ENCODE results near the gene KLHL13. TPM values are rescaled to one million over a fixed set of nuclear protein-coding genes. Genes with fewer than 3 reads are reported as not detected.

KLHL13 gene
- total and polyA plus RNA-seq, 2 of the 8 experiments (the other 6 are each of a cell fraction or from before 2014, with no cell fraction given) = 6.4 to 12.8 TPM

DNA sequence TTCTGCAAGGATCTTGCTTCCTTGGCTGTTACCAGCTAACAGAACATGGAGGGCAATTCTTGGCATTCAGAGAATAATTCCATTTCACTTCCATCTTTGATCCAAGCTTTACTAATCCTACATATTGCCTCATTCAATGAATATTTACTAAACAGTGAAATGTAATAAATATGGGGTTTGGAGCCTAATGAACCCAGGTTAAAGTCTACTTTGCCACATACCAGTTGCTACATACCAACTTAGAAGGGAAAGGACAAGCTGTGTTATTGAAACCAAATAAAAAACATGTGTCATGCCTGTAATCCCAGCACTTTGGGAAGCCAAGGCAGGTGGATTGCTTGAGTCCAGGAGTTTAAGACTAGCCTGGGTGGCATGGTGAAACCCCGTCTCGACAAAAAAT is 265.6 kb downstream of the KLHL13 start:
- Histone ChIP-seq H3K36me3 (ENCODE audit: control insufficient read depth in 2 of 4, insufficient read depth in 4 of 4, low read length in 3 of 4) (no peaks in the 10 kb centered on the region), H3K4ac (replicated peaks; ENCODE audit: insufficient read length, low read depth, low read length) (no peak overlapping the region), H3K9ac (replicated peaks in 1 of 4; ENCODE audit: extremely low read depth in 1 of 4, low read depth in 3 of 4, low read length in 3 of 4) (no peak overlapping the region), H3K23me2 (ENCODE audit: low read depth, low read length) (no peaks in the 10 kb centered on the region), H3K79me1 (ENCODE audit: low read depth, low read length) (no peaks in the 10 kb centered on the region), H3K56ac (replicated peaks; ENCODE audit: insufficient read length, low read depth, low read length) (no peak overlapping the region), H4K5ac (ENCODE audit: insufficient read length, low read depth, low read length) (no peak overlapping the region), H3K14ac (ENCODE audit: insufficient read length) (no peak overlapping the region), H3K27ac (ENCODE audit: low read depth, low read length) (no peak overlapping the region), H2BK20ac (ENCODE audit: low read length) (no peak overlapping the region), H4K8ac (ENCODE audit: extremely low read depth, insufficient read depth, low read length) (no peak overlapping the region), H3K4me3 (ENCODE audit: extremely low read depth in 1 of 4, insufficient read depth in 2 of 4, low read depth in 3 of 4, low read length in 4 of 4) (no peak overlapping the region), H3K23ac (ENCODE audit: insufficient read length) (no peak overlapping the region), H2AK5ac (ENCODE audit: low read depth, low read length) (no peak overlapping the region), H3K18ac (ENCODE audit: extremely low read depth, low read length) (no peak overlapping the region), H3K27me3 (replicated peaks in 1 of 4; ENCODE audit: control insufficient read depth in 3 of 4, extremely low read depth in 1 of 4, insufficient read depth in 3 of 4, low read length in 3 of 4) (no peaks in the 10 kb centered on the region), H2BK12ac (ENCODE audit: low read depth, low read length) (no peak overlapping the region), H3K79me2 (ENCODE audit: control insufficient read depth in 1 of 2, insufficient read depth in 2 of 2, low read length in 2 of 2) (no peaks in the 10 kb centered on the region), H3K4me1 (replicated peaks in 1 of 4; ENCODE audit: control insufficient read depth in 3 of 4, insufficient read depth in 4 of 4, low read length in 3 of 4) (no peaks in the 10 kb centered on the region), H2BK120ac (replicated peaks; ENCODE audit: low read depth, low read length) (no peak overlapping the region), H4K91ac (replicated peaks; ENCODE audit: insufficient read length, low read length) (no peak overlapping the region), H2BK15ac (ENCODE audit: low read length) (no peak overlapping the region), H3K9me3 (ENCODE audit: insufficient read depth in 2 of 2, low read depth in 1 of 2, low read length in 1 of 2) (no peaks in the 10 kb centered on the region), H2AFZ (ENCODE audit: low read length) (no peak overlapping the region), H2BK5ac (ENCODE audit: low read depth, low read length) (no peak overlapping the region), H4K20me1 (replicated peaks in 1 of 2; ENCODE audit: control insufficient read depth in 1 of 2, insufficient read depth in 2 of 2, low read length in 2 of 2) (no peaks in the 10 kb centered on the region), H3K4me2 (ENCODE audit: insufficient read depth in 1 of 2, low read depth in 2 of 2, low read length in 2 of 2) (no peak overlapping the region)
- FAIRE-seq (no peak), DNase-seq (ENCODE audit: low read depth in 1 of 2, low spot score in 2 of 2) (no peak)
- 92% methylated on average over 2 of the region's 2 CpGs; no CpG with 5 or more reads in 1 of the 2 experiments for WGBS, 2 experiments (ENCODE audit: extremely low coverage in 1 of 2, insufficient coverage in 1 of 2, insufficient read length in 1 of 2, insufficient replicate concordance in 2 of 2, low coverage in 1 of 2, low lambda C conversion rate in 2 of 2, missing lambda C conversion rate in 1 of 2)
- ChIA-PET POLR2A (ENCODE audit: partially characterized antibody) (no interaction called here), CTCF (ENCODE audit: partially characterized antibody) (interaction anchor here (0.6 to 1.9 kb wide), 2 partner anchors 12 to 334 kb away, joined by 3 to 5 read pairs; no protein-coding TSS in a partner anchor)

Data from H1 (cell line).